ENCODE results near the gene ANKRD17.

DNA sequence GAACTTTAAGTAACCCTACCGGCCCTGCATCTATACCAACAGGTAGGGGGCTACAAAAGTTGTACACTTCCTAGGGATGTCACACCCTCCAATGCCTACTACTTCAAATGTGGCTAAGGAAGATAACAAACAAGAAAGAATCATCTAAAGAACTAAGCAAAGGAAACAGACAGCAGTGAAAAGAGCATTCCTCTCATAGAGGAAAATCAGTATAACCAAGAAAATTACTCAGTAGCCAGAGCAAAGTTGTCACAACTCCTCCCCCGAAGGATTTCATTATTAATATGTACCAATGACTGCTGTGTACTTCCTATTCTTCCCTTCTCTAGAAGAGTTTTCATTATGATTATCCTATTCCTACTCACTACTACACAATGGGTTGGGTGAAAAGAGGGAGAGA is 12.6 kb downstream of the ANKRD17 start:
- TF ChIP-seq MXI1 (IDR thresholded peaks at IDR 0.05; ENCODE audit: low read depth, low read length) = no peak
- TF ChIP-seq, protein P1, sequence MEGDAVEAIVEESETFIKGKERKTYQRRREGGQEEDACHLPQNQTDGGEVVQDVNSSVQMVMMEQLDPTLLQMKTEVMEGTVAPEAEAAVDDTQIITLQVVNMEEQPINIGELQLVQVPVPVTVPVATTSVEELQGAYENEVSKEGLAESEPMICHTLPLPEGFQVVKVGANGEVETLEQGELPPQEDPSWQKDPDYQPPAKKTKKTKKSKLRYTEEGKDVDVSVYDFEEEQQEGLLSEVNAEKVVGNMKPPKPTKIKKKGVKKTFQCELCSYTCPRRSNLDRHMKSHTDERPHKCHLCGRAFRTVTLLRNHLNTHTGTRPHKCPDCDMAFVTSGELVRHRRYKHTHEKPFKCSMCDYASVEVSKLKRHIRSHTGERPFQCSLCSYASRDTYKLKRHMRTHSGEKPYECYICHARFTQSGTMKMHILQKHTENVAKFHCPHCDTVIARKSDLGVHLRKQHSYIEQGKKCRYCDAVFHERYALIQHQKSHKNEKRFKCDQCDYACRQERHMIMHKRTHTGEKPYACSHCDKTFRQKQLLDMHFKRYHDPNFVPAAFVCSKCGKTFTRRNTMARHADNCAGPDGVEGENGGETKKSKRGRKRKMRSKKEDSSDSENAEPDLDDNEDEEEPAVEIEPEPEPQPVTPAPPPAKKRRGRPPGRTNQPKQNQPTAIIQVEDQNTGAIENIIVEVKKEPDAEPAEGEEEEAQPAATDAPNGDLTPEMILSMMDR (IDR thresholded peaks at IDR 0.05) = no peak
- TF ChIP-seq CHD2 (IDR thresholded peaks at IDR 0.05; ENCODE audit: low read length, partially characterized antibody) = no peak
- no peak for TF ChIP-seq EP300 (IDR thresholded peaks at IDR 0.05; ENCODE audit: borderline replicate concordance in 1 of 2, low read depth in 1 of 2, low read length in 1 of 2)
- no peak for TF ChIP-seq POLR2AphosphoS5 (IDR thresholded peaks at IDR 0.05; ENCODE audit: low read depth, low read length)
- TF ChIP-seq EZH2phosphoT487 (IDR thresholded peaks at IDR 0.05; ENCODE audit: borderline replicate concordance, low read depth) = no peak
- TF ChIP-seq, protein P2, sequence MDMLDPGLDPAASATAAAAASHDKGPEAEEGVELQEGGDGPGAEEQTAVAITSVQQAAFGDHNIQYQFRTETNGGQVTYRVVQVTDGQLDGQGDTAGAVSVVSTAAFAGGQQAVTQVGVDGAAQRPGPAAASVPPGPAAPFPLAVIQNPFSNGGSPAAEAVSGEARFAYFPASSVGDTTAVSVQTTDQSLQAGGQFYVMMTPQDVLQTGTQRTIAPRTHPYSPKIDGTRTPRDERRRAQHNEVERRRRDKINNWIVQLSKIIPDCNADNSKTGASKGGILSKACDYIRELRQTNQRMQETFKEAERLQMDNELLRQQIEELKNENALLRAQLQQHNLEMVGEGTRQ (IDR thresholded peaks at IDR 0.05; ENCODE audit: borderline replicate concordance, low read depth, low read length) = no peak
- TF ChIP-seq FOXJ3 (CRISPR knock-in tag; IDR thresholded peaks at IDR 0.05) = no peak
- TF ChIP-seq FOXM1 (IDR thresholded peaks at IDR 0.05; ENCODE audit: low read depth) = no peak

Measured in SK-N-SH (cell line).